Loucy (cell line): ENCODE measurements around the gene RASSF4.

ENCODE experiments used
- EZH2phosphoT487 ChIP-seq: fragments of 200-600 bp; IDR thresholded peaks from 2 replicates; pipeline ENCODE4 v1.6.1; 2018; ENCODE audit warnings: antibody characterized with exemption, mild to moderate bottlenecking, moderate library complexity, borderline replicate concordance
- TF ChIP-seq, protein P1 (sequence below): fragments of 200-600 bp; sonication (generic); conservative IDR thresholded peaks from 2 replicates; pipeline ENCODE4 v1.5.1; 2014; ENCODE audit warnings: mild to moderate bottlenecking, antibody characterized with exemption, low read length

DNA sequence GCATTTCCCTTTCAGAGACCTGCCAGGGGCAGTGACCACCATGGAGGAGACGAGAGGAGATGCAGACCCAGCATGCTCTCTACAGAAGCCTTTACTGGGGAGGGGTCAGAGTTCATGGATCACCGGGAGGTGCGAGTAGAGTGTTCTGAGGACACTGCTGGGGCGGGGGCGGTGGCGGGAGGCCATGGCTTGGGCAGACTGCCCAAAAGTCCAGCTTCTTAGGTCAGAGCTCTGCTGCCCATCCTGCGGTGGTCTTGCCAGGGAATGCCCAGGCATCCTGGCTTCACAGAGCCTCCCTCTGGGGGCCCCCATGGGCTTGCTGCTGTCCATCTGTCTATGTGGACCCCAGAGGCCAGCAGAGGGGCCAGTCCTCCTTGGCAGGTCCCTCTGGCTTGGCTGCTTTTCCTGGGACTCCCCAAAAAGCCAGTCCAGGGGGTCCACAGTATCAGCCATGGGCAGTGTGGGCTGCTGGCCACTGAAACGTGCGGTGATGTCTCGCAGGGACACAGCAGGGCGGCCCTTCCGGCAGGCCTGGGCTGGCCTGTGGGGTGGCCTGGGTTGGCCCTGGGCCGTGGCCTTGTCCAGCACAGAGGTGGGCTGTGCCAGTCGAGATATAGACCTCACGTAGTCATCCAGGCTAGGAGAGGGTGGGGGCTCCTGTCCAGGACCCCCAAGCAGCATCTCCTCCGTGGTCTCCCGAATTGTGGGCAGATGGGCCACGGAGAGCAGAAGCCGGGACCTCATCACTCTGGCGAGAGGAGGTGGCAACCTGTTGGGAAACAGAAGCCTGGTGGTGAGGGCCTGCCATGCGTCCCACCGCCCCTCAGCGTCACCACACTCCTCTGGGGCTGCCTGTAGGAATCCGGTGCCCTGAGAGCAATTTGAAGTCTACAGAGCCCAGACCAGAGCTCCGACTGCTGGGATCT is 17.9 kb downstream of the RASSF4 start:
- TF ChIP-seq, protein P1, sequence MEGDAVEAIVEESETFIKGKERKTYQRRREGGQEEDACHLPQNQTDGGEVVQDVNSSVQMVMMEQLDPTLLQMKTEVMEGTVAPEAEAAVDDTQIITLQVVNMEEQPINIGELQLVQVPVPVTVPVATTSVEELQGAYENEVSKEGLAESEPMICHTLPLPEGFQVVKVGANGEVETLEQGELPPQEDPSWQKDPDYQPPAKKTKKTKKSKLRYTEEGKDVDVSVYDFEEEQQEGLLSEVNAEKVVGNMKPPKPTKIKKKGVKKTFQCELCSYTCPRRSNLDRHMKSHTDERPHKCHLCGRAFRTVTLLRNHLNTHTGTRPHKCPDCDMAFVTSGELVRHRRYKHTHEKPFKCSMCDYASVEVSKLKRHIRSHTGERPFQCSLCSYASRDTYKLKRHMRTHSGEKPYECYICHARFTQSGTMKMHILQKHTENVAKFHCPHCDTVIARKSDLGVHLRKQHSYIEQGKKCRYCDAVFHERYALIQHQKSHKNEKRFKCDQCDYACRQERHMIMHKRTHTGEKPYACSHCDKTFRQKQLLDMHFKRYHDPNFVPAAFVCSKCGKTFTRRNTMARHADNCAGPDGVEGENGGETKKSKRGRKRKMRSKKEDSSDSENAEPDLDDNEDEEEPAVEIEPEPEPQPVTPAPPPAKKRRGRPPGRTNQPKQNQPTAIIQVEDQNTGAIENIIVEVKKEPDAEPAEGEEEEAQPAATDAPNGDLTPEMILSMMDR, result no peak
- no peak for TF ChIP-seq EZH2phosphoT487
